Urothelium cell line (cell line): ENCODE data around the gene PGM5.

ENCODE experiments used
- DNase-seq: peaks from one replicate; pipeline ENCODE4 v3.0.0; 2011; ENCODE audit warnings: low spot score, mixed read lengths
- FAIRE-seq: peaks from 2 replicates; lab custom pipeline; 2011; peaks lifted over from hg19 to GRCh38; lab: Jason Lieb, UNC

The PGM5 gene

GRCh38 chr9:68562461-68562860, 206.1 kb downstream of the PGM5 start:
- FAIRE-seq (no peak), DNase-seq (no peak)

DNA sequence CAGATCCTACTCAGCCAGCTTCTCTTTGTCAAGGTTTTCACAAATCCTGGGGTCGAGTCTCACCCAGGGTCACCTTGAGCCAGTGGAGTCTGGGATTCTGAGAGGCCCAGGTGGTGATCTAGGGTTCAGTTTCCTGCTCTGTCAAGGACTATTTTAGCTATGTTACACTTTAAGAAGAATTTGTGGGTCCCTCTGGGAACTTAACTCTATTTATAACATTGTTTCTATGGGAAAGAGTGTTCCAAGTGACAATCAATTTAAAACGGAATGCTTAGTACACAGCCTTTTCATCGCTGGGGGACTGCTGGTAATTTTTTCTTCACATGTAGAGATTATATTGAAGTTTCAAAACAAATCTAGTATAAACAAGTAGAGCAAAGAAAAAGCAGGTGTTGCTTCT, 211.2 kb downstream of the PGM5 start:
- no peak for FAIRE-seq

DNA sequence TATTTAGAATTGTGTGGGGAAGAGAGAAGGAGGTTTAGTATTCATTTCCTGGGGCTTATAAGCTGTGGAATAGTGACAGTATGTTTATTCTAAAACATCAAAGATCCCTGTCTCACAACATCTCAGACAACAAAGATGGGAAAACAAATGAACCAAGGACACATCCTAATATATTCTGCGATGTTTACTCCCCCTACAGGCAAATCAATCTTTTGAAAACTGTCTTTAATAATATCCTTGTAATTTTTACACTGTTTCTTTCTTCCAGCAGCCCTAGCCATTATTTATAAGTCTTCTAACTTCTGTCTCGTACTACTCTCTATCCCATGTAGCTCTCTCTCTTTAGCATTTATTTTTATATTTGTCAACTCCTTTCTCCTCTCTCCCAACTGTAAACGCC, 217.7 kb downstream of the PGM5 start:
- FAIRE-seq = no peak
- DNase-seq = no peak

More for the DNA sequence above, 211.2 kb downstream of the PGM5 start:
- DNase-seq = no peak

- DNase-seq (no peak), FAIRE-seq (no peak)
Observed at GRCh38 chr9:68575817-68576216, 219.4 kb downstream of the PGM5 start.

- no peak for DNase-seq
- no peak for FAIRE-seq
Observed at GRCh38 chr9:68577774-68578591, 221.6 kb downstream of the PGM5 start.
